Liver (tissue), 9 donors: Measurements from ENCODE around the gene NUAK1. TPM values are rescaled to one million over a fixed set of nuclear protein-coding genes. Genes with fewer than 3 reads are reported as not detected.
A peak's percentile ranks its signal among the peaks of the same experiment; 100 is the strongest.

Source experiments
- DNase-seq: peaks from one replicate; pipeline ENCODE4 v3.0.0-alpha.2; 2017; ENCODE audit warnings: low spot score
- H3K27ac ChIP-seq, 2 donors: one replicate each; pipeline ENCODE4 v1.7.0; 2013; ENCODE audit warnings: inconsistent platforms in 2 of 2, low read length in 2 of 2, control low read depth in 1 of 2, low read depth in 1 of 2, mild to moderate bottlenecking in 1 of 2
- H3K27me3 ChIP-seq, 4 donors: one replicate each; pipeline versions ENCODE4 v1.6.1 to v1.7.0; 2013; ENCODE audit warnings: low read length in 3 of 4, inconsistent platforms in 1 of 4, mild to moderate bottlenecking in 1 of 4, moderate library complexity in 1 of 4; ENCODE audit not compliant: control insufficient read depth in 4 of 4, insufficient read depth in 4 of 4
- H3K36me3 ChIP-seq, 4 donors: one replicate each; pipeline versions ENCODE4 v1.6.1 to v1.7.0; 2013; ENCODE audit warnings: low read length in 3 of 4, mild to moderate bottlenecking in 3 of 4, low read depth in 1 of 4, moderate library complexity in 1 of 4; ENCODE audit not compliant: control insufficient read depth in 4 of 4, insufficient read depth in 3 of 4
- H3K4me1 ChIP-seq, 4 donors: one replicate each; pipeline versions ENCODE4 v1.6.1 to v1.7.0; 2013; ENCODE audit warnings: low read length in 3 of 4, mild to moderate bottlenecking in 3 of 4, moderate library complexity in 1 of 4; ENCODE audit not compliant: control insufficient read depth in 4 of 4, insufficient read depth in 4 of 4
- H3K4me3 ChIP-seq, 3 donors: one replicate each; pipeline versions ENCODE4 v1.6.1 to v1.7.0; 2013; ENCODE audit warnings: low read length in 3 of 3, control low read depth in 1 of 3, low read depth in 1 of 3, mild to moderate bottlenecking in 1 of 3
- H3K9ac ChIP-seq, 2 donors: one replicate each; pipeline ENCODE4 v1.7.0; 2013; ENCODE audit warnings: low read length in 2 of 2, mild to moderate bottlenecking in 2 of 2, moderate library complexity in 2 of 2, control low read depth in 1 of 2, low read depth in 1 of 2
- H3K9me3 ChIP-seq, 4 donors: one replicate each; pipeline versions ENCODE4 v1.6.1 to v1.7.0; 2013; ENCODE audit warnings: low read length in 3 of 4; ENCODE audit not compliant: control insufficient read depth in 4 of 4
- FOXA1 ChIP-seq: IDR thresholded peaks from 2 replicates; pipeline ENCODE4 v1.6.1; 2016; ENCODE audit warnings: antibody characterized with exemption
- FOXA2 ChIP-seq: IDR thresholded peaks from 2 replicates; pipeline ENCODE4 v1.6.1; 2016; ENCODE audit warnings: antibody characterized with exemption
- GABPA ChIP-seq, 2 donors: IDR thresholded peaks in 1 of 2; conservative IDR thresholded peaks in 1 of 2; 2 replicates each; pipeline ENCODE4 v1.6.1; 2016; ENCODE audit warnings: antibody characterized with exemption in 2 of 2, mild to moderate bottlenecking in 1 of 2, moderate library complexity in 1 of 2
- HNF4A ChIP-seq, 2 donors: conservative IDR thresholded peaks; 2 replicates each; pipeline ENCODE4 v1.6.1; 2016; ENCODE audit warnings: antibody characterized with exemption in 2 of 2, mild to moderate bottlenecking in 2 of 2
- JUND ChIP-seq, 2 donors: IDR thresholded peaks; 2 replicates each; pipeline ENCODE4 v1.6.1; 2016; ENCODE audit warnings: antibody characterized with exemption in 2 of 2
- MAX ChIP-seq: IDR thresholded peaks from 2 replicates; pipeline ENCODE4 v1.6.1; 2016; ENCODE audit warnings: antibody characterized with exemption
- RAD21 ChIP-seq, 2 donors: IDR thresholded peaks; 2 replicates each; pipeline ENCODE4 v1.6.1; 2016; ENCODE audit warnings: antibody characterized with exemption in 2 of 2, mild to moderate bottlenecking in 2 of 2
- RXRA ChIP-seq, 2 donors: IDR thresholded peaks; 2 replicates each; pipeline ENCODE4 v1.6.1; 2017 to 2018; ENCODE audit warnings: antibody characterized with exemption in 2 of 2, mild to moderate bottlenecking in 1 of 2
- SP1 ChIP-seq: IDR thresholded peaks from 2 replicates; pipeline ENCODE4 v1.6.1; 2018; ENCODE audit warnings: antibody characterized with exemption, mild to moderate bottlenecking
- YY1 ChIP-seq: IDR thresholded peaks from 2 replicates; pipeline ENCODE4 v1.6.1; 2016; ENCODE audit warnings: antibody characterized with exemption, mild to moderate bottlenecking
- WGBS: extraction: QIAGEN DNeasy Blood & Tissue Kit; methylation state at CpG from one replicate; pipeline ENCODE4 v1.1.7; 2013; 5-methylcytosine and 5-hydroxymethylcytosine counted together
- polyA plus RNA-seq, 2 donors: library from polyadenylated mRNA; stranded (reverse) in 1 of 2; unstranded in 1 of 2; fragments of 200-250 nt in 1 of 2; fragments of >200 nt in 1 of 2; fragmentation: Nextera tagmentation in 1 of 2; extraction: Ambion mirVana in 1 of 2; gene quantifications; one replicate each; pipeline versions ENCODE4 v1.2.1 to v1.2.3, GENCODE V29; 2013 to 2015
- total RNA-seq, 2 donors: library from RNA; depleted of rRNA; stranded (reverse); fragments of >200 nt; gene quantifications; one replicate each; pipeline ENCODE4 v1.2.3, GENCODE V29; 2014
- TF ChIP-seq, protein P1 (sequence below): IDR thresholded peaks from 2 replicates; pipeline ENCODE4 v1.6.1; 2016; ENCODE audit warnings: antibody characterized with exemption, mild to moderate bottlenecking
- TF ChIP-seq, protein P2 (sequence below): IDR thresholded peaks from 2 replicates; pipeline ENCODE4 v1.6.1; 2016; ENCODE audit warnings: antibody characterized with exemption
- TF ChIP-seq, protein P3 (sequence below): IDR thresholded peaks from 2 replicates; pipeline ENCODE4 v1.6.1; 2016; ENCODE audit warnings: antibody characterized with exemption
- donor health status: healthy.
- donor health status: healthy.
- donor health status: healthy.
- donor health status: healthy.
- donor health status: healthy.

Gene NUAK1
- total and polyA plus RNA-seq, 4 donors, result 2.5 to 9.3 (median 3.9) TPM

DNA sequence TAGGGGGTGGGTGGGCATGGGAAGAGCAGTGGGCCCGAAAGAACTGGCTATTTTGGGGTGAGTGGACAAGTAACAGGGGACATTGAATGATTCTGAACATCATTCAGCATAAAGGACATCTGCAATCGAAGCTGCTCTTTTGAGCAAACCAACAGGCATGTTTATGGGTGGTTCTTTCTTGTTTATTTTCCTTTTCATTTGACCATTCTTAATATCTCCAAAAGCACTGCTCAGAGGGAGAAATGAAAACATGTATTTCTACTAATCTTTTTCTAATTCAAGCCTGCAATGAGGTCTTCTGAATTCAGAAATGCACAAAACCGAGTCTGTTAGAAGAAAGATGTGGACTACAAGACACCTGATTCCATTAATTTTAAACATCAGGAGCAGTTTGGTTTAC is 54.0 kb downstream of the NUAK1 start (continued):
- TF ChIP-seq, protein P1, sequence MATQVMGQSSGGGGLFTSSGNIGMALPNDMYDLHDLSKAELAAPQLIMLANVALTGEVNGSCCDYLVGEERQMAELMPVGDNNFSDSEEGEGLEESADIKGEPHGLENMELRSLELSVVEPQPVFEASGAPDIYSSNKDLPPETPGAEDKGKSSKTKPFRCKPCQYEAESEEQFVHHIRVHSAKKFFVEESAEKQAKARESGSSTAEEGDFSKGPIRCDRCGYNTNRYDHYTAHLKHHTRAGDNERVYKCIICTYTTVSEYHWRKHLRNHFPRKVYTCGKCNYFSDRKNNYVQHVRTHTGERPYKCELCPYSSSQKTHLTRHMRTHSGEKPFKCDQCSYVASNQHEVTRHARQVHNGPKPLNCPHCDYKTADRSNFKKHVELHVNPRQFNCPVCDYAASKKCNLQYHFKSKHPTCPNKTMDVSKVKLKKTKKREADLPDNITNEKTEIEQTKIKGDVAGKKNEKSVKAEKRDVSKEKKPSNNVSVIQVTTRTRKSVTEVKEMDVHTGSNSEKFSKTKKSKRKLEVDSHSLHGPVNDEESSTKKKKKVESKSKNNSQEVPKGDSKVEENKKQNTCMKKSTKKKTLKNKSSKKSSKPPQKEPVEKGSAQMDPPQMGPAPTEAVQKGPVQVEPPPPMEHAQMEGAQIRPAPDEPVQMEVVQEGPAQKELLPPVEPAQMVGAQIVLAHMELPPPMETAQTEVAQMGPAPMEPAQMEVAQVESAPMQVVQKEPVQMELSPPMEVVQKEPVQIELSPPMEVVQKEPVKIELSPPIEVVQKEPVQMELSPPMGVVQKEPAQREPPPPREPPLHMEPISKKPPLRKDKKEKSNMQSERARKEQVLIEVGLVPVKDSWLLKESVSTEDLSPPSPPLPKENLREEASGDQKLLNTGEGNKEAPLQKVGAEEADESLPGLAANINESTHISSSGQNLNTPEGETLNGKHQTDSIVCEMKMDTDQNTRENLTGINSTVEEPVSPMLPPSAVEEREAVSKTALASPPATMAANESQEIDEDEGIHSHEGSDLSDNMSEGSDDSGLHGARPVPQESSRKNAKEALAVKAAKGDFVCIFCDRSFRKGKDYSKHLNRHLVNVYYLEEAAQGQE, result no peak
- no peak for TF ChIP-seq GABPA (IDR thresholded peaks at IDR 0.05 in 1 of 2, conservative IDR thresholded peaks at IDR 0.05 in 1 of 2)

GRCh38 chr12:106084014-106084671 is 54.6 kb downstream of the NUAK1 start:
- TF ChIP-seq RXRA (IDR thresholded peaks at IDR 0.05), result peak in 1 of 2 donors; percentile 4
- TF ChIP-seq, protein P2, sequence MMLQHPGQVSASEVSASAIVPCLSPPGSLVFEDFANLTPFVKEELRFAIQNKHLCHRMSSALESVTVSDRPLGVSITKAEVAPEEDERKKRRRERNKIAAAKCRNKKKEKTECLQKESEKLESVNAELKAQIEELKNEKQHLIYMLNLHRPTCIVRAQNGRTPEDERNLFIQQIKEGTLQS, result no peak
- TF ChIP-seq YY1, result no peak
- TF ChIP-seq, protein P1, result no peak
- Histone ChIP-seq H3K36me3 (peaks cover 0 to 9% (median 1%) of the 10 kb centered on the region in 4 donors), H3K4me3 (no peak overlapping the region), H3K4me1 (peaks cover 0 to 13% (median 6%) of the 10 kb centered on the region in 4 donors), H3K27ac (no peak overlapping the region), H3K9ac (no peak overlapping the region), H3K9me3 (no peaks in the 10 kb centered on the region), H3K27me3 (no peaks in the 10 kb centered on the region)
- 79% methylated on average over 10 of the region's 10 CpGs for WGBS
- no peak for DNase-seq

DNA sequence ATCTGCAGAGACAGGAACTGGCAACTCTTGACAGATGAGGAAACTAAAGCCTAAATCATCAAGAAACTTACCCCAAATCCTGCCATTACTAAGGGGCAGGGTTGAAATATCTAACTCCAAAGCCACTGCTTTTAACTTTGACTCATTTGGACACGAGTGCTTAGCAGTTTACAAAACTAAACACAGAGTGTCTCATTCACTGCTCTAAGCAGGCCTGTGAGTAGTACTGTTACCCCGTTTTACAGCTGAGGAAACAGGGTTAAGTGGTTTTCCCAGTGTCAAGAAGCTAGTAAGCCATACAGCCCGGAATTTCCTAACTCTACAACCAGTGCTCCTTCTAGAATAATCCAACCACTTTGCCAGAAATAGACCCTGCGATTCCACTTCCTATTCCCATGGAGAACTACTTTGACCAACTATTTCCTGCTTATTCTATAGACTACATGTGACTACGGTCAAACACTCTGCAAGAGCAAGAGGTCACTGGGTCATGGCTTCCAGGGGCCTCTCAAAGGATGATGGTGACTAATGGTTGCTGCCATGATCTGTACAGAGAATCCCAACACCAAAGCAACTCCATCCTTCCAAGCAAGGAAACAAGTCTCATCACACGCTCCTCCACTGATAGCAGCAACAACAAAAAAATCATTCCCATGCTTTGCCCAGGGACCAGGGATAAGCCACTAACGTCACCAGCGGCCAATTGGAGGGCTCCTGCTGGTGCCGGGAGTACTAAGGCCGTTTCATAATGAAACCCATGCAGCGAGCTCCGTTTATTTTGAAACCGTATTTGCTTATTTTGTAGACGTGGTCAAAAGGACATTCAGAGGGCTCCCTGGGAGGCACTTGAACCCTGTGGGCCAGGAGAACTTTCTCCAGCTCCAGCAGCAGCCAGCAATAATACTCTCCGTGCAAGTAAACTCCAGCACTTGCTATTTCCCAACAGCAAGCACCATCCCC is 56.3 kb downstream of the NUAK1 start:
- H3K27me3 ChIP-seq, result no peaks in the 10 kb centered on the region
- H3K9ac ChIP-seq, result no peak overlapping the region
- no peak overlapping the region for H3K4me3 ChIP-seq
- TF ChIP-seq JUND (IDR thresholded peaks at IDR 0.05) (peak in 1 of 2 donors; percentile 49), RAD21 (IDR thresholded peaks at IDR 0.05) (peak; percentile 37 to 49), FOXA1 (no peak), YY1 (peak; percentile 43), RXRA (IDR thresholded peaks at IDR 0.05) (peak; percentile 54 to 82), HNF4A (conservative IDR thresholded peaks at IDR 0.05) (peak; percentile 70 to 81), FOXA2 (no peak), MAX (no peak), SP1 (peak; percentile 49)
- TF ChIP-seq, protein P3, sequence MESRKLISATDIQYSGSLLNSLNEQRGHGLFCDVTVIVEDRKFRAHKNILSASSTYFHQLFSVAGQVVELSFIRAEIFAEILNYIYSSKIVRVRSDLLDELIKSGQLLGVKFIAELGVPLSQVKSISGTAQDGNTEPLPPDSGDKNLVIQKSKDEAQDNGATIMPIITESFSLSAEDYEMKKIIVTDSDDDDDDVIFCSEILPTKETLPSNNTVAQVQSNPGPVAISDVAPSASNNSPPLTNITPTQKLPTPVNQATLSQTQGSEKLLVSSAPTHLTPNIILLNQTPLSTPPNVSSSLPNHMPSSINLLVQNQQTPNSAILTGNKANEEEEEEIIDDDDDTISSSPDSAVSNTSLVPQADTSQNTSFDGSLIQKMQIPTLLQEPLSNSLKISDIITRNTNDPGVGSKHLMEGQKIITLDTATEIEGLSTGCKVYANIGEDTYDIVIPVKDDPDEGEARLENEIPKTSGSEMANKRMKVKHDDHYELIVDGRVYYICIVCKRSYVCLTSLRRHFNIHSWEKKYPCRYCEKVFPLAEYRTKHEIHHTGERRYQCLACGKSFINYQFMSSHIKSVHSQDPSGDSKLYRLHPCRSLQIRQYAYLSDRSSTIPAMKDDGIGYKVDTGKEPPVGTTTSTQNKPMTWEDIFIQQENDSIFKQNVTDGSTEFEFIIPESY, result peak; percentile 43
- TF ChIP-seq, protein P1, result peak; percentile 28
- DNase-seq, result no peak
- H3K9me3 ChIP-seq, result no peaks in the 10 kb centered on the region
- H3K36me3 ChIP-seq, result peaks cover 0 to 9% (median 4%) of the 10 kb centered on the region in 4 donors
- WGBS, result 65% methylated on average over 15 of the region's 15 CpGs
- H3K27ac ChIP-seq, result no peak overlapping the region
- peaks cover 0 to 8% (median 2%) of the 10 kb centered on the region in 4 donors for H3K4me1 ChIP-seq
